Activated B cell treated with CpG ODN at 0.5 μM for 24 hours (primary cell): ENCODE results near the gene ANKRD65. TPM values are rescaled to one million over a fixed set of nuclear protein-coding genes. Genes with fewer than 3 reads are reported as not detected.
A peak's percentile ranks its signal among the peaks of the same experiment; 100 is the strongest.
"Not testable (repeated sequence)": the region's sequence is repeated elsewhere in the genome, so short reads cannot be mapped to it uniquely, and the experiment has no call there.

ENCODE experiments used
- ATAC-seq: fragments of 200-7000 bp; cut with Tn5 transposase; one replicate; pipeline ENCODE4 v1.10.0; 2021; ENCODE audit warnings: low read depth, mild to moderate bottlenecking, moderate library complexity
- CTCF ChIA-PET: fragments of 350-600 bp; sonication (Branson Sonifier 250); formaldehyde crosslinking; loops from one replicate; lab custom pipeline; 2021; ENCODE audit warnings: antibody characterized with exemption; lab: Charles Lee
- POLR2A ChIA-PET: fragments of 350-600 bp; sonication (Branson Sonifier 250); formaldehyde crosslinking; loops from one replicate; lab custom pipeline; 2021; ENCODE audit warnings: antibody characterized with exemption; lab: Charles Lee
- DNase-seq: peaks from one replicate; pipeline ENCODE4 v3.0.0; 2022
- H3K27ac Mint-ChIP-seq: one replicate; pipeline ENCODE4 v1.8.0; 2020; ENCODE audit warnings: mixed read lengths
- H3K27me3 Mint-ChIP-seq: one replicate; pipeline ENCODE4 v1.8.0; 2021; ENCODE audit warnings: mixed read lengths
- H3K36me3 Mint-ChIP-seq: one replicate; pipeline ENCODE4 v1.8.0; 2021; ENCODE audit warnings: low read depth, mixed read lengths
- H3K4me1 Mint-ChIP-seq: one replicate; pipeline ENCODE4 v1.8.0; 2021; ENCODE audit warnings: mixed read lengths
- H3K4me3 Mint-ChIP-seq: one replicate; pipeline ENCODE4 v1.8.0; 2020; ENCODE audit warnings: mild to moderate bottlenecking, mixed read lengths
- H3K9me3 Mint-ChIP-seq: one replicate; pipeline ENCODE4 v1.8.0; 2020; ENCODE audit warnings: mixed read lengths
- CTCF ChIP-seq: fragments of 200-600 bp; IDR thresholded peaks from one replicate; pipeline ENCODE4 v1.8.0; 2022; ENCODE audit warnings: antibody characterized with exemption, mild to moderate bottlenecking
- intact Hi-C: fragments of 100-400 bp; cut with micrococcal nuclease; formaldehyde crosslinking; loops from one replicate; pipeline ENCODE4 v1.15.1; 2024
- total RNA-seq: library from RNA; stranded (reverse); gene quantifications from 2 replicates; pipeline ENCODE4 v1.2.3, GENCODE V29; 2022

ANKRD65 gene
- 0.13 TPM in 1 of 2 replicates, not detected in the other for total RNA-seq

GRCh38 chr1:1421147-1421906 is at the start of gene ANKRD65:
ANKRD65 (minus strand) TSS chr1:1421276; CDS start chr1:1421005, 271 bp downstream.
- Mint-ChIP-seq H3K4me1 (peaks cover 1% of the 10 kb centered on the region), H3K36me3 (no peaks in the 10 kb centered on the region), H3K9me3 (no peaks in the 10 kb centered on the region), H3K4me3 (no peak within 1 kb of the TSS), H3K27me3 (peaks cover 13% of the 10 kb centered on the region), H3K27ac (no peak within 1 kb of the TSS)
- ChIA-PET CTCF (no interaction called here), POLR2A (no interaction called here)
- no peak for ATAC-seq
- TF ChIP-seq CTCF, result no peak
- DNase-seq, result no peak
- intact Hi-C loops, result no loop called here

- H3K27ac Mint-ChIP-seq, intact Hi-C loops, H3K9me3 Mint-ChIP-seq, H3K36me3 Mint-ChIP-seq, DNase-seq, POLR2A ChIA-PET, CTCF ChIA-PET, H3K4me3 Mint-ChIP-seq, H3K27me3 Mint-ChIP-seq, ATAC-seq: not testable (repeated sequence)
- peaks cover 20% of the 10 kb centered on the region for H3K4me1 Mint-ChIP-seq
Measured at GRCh38 chr1:1468196-1468985, 47.3 kb upstream of the ANKRD65 start.

GRCh38 chr1:1463312-1463711 is 42.2 kb upstream of the ANKRD65 start:
- Mint-ChIP-seq H3K9me3 (peaks cover 3% of the 10 kb centered on the region), H3K27me3 (peaks cover 4% of the 10 kb centered on the region), H3K4me1 (peaks cover 3% of the 10 kb centered on the region), H3K36me3 (no peaks in the 10 kb centered on the region), H3K27ac (no peak overlapping the region), H3K4me3 (no peak overlapping the region)
- TF ChIP-seq CTCF, result no peak
- intact Hi-C loops, result no loop called here
- ChIA-PET POLR2A (no interaction called here), CTCF (no interaction called here)
- DNase-seq (no peak), ATAC-seq (no peak)

GRCh38 chr1:1462318-1462966 is 41.4 kb upstream of the ANKRD65 start:
- ChIA-PET POLR2A (interaction anchor here (0.6 kb wide), 1 partner anchor 446 kb away, joined by 8 read pairs; no protein-coding TSS in a partner anchor), CTCF (no interaction called here)
- Mint-ChIP-seq H3K27me3 (peaks cover 4% of the 10 kb centered on the region), H3K4me1 (peaks cover 3% of the 10 kb centered on the region), H3K9me3 (peaks cover 3% of the 10 kb centered on the region), H3K36me3 (no peaks in the 10 kb centered on the region), H3K27ac (no peak overlapping the region), H3K4me3 (peak overlapping the region; percentile 53)
- peak; percentile 71 for ATAC-seq
- intact Hi-C loops, result no loop called here
- DNase-seq, result no peak
- TF ChIP-seq CTCF, result no peak

- no peaks in the 10 kb centered on the region for H3K36me3 Mint-ChIP-seq
- H3K4me1 Mint-ChIP-seq, result peaks cover 3% of the 10 kb centered on the region
- H3K27ac Mint-ChIP-seq, result no peak overlapping the region
- no peak for ATAC-seq
- peaks cover 4% of the 10 kb centered on the region for H3K27me3 Mint-ChIP-seq
- no peak for DNase-seq
- intact Hi-C loops, result no loop called here
- ChIA-PET CTCF (no interaction called here), POLR2A (interaction anchor here (0.6 kb wide), 1 partner anchor 447 kb away, joined by 8 read pairs; no protein-coding TSS in a partner anchor)
- H3K9me3 Mint-ChIP-seq, result peaks cover 3% of the 10 kb centered on the region
- no peak for TF ChIP-seq CTCF
- H3K4me3 Mint-ChIP-seq, result peak overlapping the region; percentile 15
Measured at GRCh38 chr1:1461721-1462317, 40.7 kb upstream of the ANKRD65 start.
